Activated CD8-positive, alpha-beta memory T cell treated with anti-CD3 and anti-CD28 coated beads, Interleukin-2, amount 10 ng/mL, durations not matched to agents 7 days and 5 days (primary cell): ENCODE data around the gene ARFGAP1. TPM values are rescaled to one million over a fixed set of nuclear protein-coding genes. Genes with fewer than 3 reads are reported as not detected.
A peak's percentile ranks its signal among the peaks of the same experiment; 100 is the strongest.

Source experiments
- ATAC-seq: fragments of 150-1000 bp; cut with Tn5 transposase; one replicate; pipeline ENCODE4 v1.10.0; 2021; ENCODE audit warnings: moderate library complexity
- CTCF ChIA-PET: fragments of 350-600 bp; sonication (Branson Sonifier 250); formaldehyde crosslinking; loops from one replicate; lab custom pipeline; 2021; ENCODE audit warnings: antibody characterized with exemption; lab: Charles Lee
- DNase-seq: peaks from one replicate; pipeline ENCODE4 v3.0.0-alpha.2; 2020
- H3K27ac Mint-ChIP-seq: one replicate; pipeline ENCODE4 v1.8.0; 2021; ENCODE audit warnings: mild to moderate bottlenecking, mixed read lengths
- H3K27me3 Mint-ChIP-seq: one replicate; pipeline ENCODE4 v1.8.0; 2021; ENCODE audit warnings: mixed read lengths
- H3K36me3 Mint-ChIP-seq: one replicate; pipeline ENCODE4 v1.8.0; 2021; ENCODE audit warnings: mild to moderate bottlenecking, mixed read lengths
- H3K4me1 Mint-ChIP-seq: one replicate; pipeline ENCODE4 v1.8.0; 2021; ENCODE audit warnings: mixed read lengths
- H3K4me3 Mint-ChIP-seq: one replicate; pipeline ENCODE4 v1.8.0; 2021; ENCODE audit warnings: mild to moderate bottlenecking, moderate library complexity, mixed read lengths
- H3K9me3 Mint-ChIP-seq: one replicate; pipeline ENCODE4 v1.8.0; 2022; ENCODE audit warnings: low read depth, mixed read lengths
- total RNA-seq, 2 experiments: library from RNA; stranded (reverse); gene quantifications; one replicate each; pipeline ENCODE4 v1.2.3, GENCODE V29; 2021

ARFGAP1 gene
- total RNA-seq, result 10 to 100 TPM; 79.6 to 90.2 TPM

DNA sequence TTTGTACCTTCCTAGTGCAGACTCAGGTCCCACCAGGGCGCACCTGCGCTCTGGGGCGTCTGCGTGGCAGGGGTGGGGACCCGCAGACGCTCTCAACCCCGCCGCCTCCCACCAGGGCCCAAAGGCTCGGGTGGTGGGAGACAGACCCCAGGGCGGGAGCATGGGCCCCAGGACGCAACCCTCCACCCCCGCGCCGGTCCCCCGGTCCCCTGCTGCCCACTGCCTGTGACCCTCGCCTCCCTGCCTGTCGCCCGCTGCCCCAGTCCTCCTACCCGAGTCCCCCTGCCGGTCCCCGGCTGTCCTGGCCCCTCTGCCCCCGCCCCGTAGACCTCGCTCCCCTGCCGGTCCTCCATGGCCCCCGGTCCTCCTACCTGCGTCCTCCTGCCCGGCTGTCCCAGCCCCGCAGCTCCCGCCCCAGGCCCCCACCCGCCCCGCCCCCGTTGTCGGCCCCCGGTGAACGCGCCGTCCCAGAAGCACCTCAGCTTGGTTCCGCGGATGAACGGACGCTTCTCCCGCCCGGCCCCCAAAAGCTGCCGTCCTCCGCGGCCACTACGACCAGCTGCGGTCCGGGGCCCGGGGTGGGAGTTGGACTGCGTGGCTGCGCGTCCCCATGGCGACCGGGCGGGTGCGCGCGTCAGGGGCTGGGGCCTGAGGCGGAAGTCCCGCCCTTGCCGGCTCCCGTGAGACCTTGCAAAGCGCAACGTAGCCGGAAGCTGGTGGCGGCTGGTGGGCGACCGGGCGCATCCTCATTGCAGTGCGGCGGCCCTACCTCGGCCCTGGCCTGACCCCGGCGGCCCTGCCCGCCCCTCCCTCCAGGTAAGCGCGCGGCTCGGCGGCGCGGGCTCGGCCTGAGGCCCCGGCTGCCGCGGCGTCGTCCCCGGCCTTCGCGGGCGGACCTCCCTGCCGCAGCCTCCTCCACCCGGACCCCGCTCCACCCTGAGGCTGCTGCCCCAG, at the start of gene ARFGAP1:
ARFGAP1 (plus strand) TSS at position 709 of the 954 bp plus-strand sequence. CDS start 2,768 bp downstream, outside the sequence.
- Mint-ChIP-seq H3K4me1 (peaks cover 26% of the 10 kb centered on the region), H3K27ac (peak within 1 kb of the TSS; percentile 82), H3K36me3 (peaks cover 1% of the 10 kb centered on the region), H3K9me3 (no peaks in the 10 kb centered on the region), H3K27me3 (no peaks in the 10 kb centered on the region), H3K4me3 (peak within 1 kb of the TSS; percentile 79)
- peak; percentile 93 for DNase-seq
- ATAC-seq, result peak; percentile 97
- CTCF ChIA-PET, result interaction anchor here (0.6 to 1.8 kb wide), 6 partner anchors 18 to 224 kb away, joined by 3 to 7 read pairs (median 4); partner anchors contain the start of genes BIRC7 and YTHDF1

DNA sequence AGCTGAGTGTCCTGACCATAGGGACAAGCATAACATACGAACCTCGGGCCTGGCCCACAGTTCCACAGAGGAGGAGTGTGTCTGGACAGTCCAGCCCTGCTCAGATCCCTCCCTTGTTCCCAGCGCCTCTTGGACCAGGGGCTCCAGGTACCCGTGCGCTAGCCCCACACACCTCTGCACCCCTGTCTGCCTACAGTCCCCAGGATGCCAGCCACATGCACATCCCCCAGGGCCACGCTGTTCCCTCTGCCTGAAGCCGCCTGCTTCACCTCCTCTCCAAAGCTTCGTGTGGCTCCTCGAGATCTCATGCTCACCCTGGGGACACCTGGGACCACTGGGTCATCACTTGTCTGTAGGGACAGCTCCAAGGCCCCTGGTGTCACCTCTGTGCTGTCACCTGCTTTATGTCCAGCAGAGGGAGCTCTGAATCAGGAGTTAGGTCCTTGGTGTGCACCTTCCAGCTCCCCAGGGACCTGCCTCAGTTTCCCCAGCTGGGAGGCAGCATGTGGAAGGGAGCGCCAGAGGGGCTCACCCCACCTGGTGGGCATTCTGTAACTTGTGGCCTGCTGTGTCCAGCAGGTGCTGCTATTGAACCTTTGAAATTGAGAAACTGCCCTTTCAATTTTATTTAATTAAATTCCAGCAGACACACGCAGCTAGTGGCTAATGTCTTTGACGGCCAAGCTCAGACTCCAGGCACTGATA, 49.3 kb upstream of the ARFGAP1 start:
- no peak overlapping the region for H3K4me3 Mint-ChIP-seq
- no peaks in the 10 kb centered on the region for H3K9me3 Mint-ChIP-seq
- ATAC-seq (peak; percentile 35), DNase-seq (peak; percentile 63)
- no peaks in the 10 kb centered on the region for H3K27me3 Mint-ChIP-seq
- H3K36me3 Mint-ChIP-seq, result no peaks in the 10 kb centered on the region
- no peak overlapping the region for H3K27ac Mint-ChIP-seq
- no peaks in the 10 kb centered on the region for H3K4me1 Mint-ChIP-seq
- CTCF ChIA-PET, result interaction anchor here (0.6 to 4.8 kb wide), 32 partner anchors 10 to 837 kb away, joined by 3 to 52 read pairs (median 5); partner anchors contain the start of genes ARFGAP1, BIRC7, CHRNA4 and PPDPF

DNA sequence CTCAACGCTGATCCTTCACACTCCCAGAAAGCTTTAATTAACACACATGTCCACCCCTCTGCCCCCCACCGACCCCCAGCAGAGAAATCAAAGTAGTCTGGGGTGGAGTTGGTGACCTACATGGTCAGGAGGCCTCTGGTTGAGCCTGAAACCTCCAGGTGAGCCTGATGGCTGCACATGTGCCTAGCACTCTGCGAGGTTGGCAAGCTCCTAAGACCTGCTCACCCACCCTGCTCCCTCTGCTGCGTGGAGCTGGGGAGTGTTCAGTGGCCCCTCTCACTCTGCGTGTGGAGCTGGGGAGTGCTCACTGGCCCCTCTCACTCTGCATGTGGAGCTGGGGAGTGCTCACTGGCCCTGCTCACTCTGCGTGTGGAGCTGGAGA, 48.8 kb upstream of the ARFGAP1 start:
- no peak for ATAC-seq
- H3K4me3 Mint-ChIP-seq, result no peak overlapping the region
- no peaks in the 10 kb centered on the region for H3K9me3 Mint-ChIP-seq
- peaks cover 2% of the 10 kb centered on the region for H3K27me3 Mint-ChIP-seq
- DNase-seq, result no peak
- H3K4me1 Mint-ChIP-seq, result no peaks in the 10 kb centered on the region
- no peaks in the 10 kb centered on the region for H3K36me3 Mint-ChIP-seq
- no peak overlapping the region for H3K27ac Mint-ChIP-seq
- CTCF ChIA-PET, result interaction anchor here (1.0 to 4.8 kb wide), 30 partner anchors 9 to 837 kb away, joined by 3 to 52 read pairs (median 5); partner anchors contain the start of genes ARFGAP1, BIRC7, CHRNA4 and PPDPF

- DNase-seq (no peak), ATAC-seq (no peak)
- H3K36me3 Mint-ChIP-seq, result no peaks in the 10 kb centered on the region
- H3K4me3 Mint-ChIP-seq, result no peak overlapping the region
- H3K27me3 Mint-ChIP-seq, result peaks cover 10% of the 10 kb centered on the region
- H3K27ac Mint-ChIP-seq, result no peak overlapping the region
- H3K4me1 Mint-ChIP-seq, result no peaks in the 10 kb centered on the region
- CTCF ChIA-PET, result interaction anchor here (1.1 to 4.8 kb wide), 16 partner anchors 8 to 814 kb away, joined by 3 to 52 read pairs (median 6); partner anchors contain the start of genes ARFGAP1, BIRC7 and YTHDF1
- H3K9me3 Mint-ChIP-seq, result no peaks in the 10 kb centered on the region
Measured at GRCh38 chr20:63224412-63225081, 48.1 kb upstream of the ARFGAP1 start.

DNA sequence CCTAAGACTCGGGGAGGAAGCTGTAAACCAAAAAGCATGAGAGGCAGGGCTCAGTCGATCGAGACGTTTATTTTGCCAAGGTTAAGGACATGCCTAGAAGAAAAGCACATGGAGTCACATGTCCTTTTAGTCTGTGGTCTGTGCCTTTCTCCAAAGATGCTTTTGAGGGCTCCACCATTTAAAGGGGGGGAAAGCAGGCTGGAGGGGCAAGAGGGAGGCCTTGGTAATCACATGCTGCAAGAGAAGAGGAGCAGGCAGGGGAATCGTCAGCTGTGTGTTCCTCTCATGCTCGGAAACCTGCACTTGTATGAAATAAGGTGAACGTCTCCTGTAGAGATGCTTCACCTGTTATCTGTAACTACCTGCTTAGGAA, 47.5 kb upstream of the ARFGAP1 start:
- no peak overlapping the region for H3K4me3 Mint-ChIP-seq
- ATAC-seq (no peak), DNase-seq (no peak)
- H3K27me3 Mint-ChIP-seq, result peaks cover 15% of the 10 kb centered on the region
- no peaks in the 10 kb centered on the region for H3K9me3 Mint-ChIP-seq
- no peak overlapping the region for H3K27ac Mint-ChIP-seq
- H3K4me1 Mint-ChIP-seq, result no peaks in the 10 kb centered on the region
- no peaks in the 10 kb centered on the region for H3K36me3 Mint-ChIP-seq
- CTCF ChIA-PET, result interaction anchor here (1.4 to 4.8 kb wide), 5 partner anchors 8 to 156 kb away, joined by 3 to 52 read pairs (median 7); partner anchors contain the start of genes BIRC7 and YTHDF1

DNA sequence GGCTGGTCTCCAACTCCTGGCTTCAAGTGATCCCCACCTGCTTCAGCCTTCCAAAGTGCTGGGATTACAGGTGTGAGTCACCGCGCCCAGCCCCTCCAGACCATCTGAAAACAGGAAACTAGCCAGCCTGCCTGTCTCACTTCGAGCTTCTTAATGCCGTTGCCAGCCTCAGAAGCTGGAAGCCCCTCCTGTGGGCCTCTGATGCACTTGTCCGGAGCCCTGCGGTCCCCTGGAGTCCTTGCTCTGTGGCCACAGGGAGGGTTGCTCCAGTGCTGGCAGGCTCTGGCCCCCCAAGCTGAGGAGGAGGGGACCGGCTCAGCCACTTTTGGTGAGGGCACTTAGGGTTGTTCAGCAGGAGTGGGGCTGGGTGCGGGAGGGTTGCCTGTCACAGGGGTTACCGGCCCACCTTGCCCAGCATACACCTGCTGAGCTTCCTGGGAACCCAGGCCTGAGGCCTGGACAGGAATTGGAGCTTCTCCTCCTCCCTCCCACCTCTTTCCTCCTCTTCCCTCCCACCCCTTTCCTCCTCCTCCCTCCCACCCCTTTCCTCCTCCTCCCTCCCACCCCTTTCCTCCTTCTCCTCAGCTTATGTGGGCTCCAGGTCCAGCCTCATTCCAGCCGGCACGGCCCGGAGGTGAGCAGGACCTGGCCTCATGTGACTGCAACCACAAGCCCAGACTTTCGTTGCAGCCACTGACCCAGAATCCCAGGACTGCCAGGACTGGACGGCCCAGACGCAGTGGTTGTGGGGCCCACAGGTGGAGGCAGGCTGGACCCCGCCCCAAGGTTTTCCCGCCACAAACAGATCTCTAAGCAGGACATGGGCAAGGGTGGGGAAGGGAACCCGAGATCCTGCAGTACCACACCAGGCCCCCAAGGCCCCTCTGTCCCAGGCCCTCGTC, 46.3 kb upstream of the ARFGAP1 start:
- H3K27me3 Mint-ChIP-seq, result peaks cover 27% of the 10 kb centered on the region
- ATAC-seq, result no peak
- H3K36me3 Mint-ChIP-seq, result no peaks in the 10 kb centered on the region
- H3K4me1 Mint-ChIP-seq, result no peaks in the 10 kb centered on the region
- no peak overlapping the region for H3K27ac Mint-ChIP-seq
- no peak overlapping the region for H3K4me3 Mint-ChIP-seq
- H3K9me3 Mint-ChIP-seq, result no peaks in the 10 kb centered on the region
- DNase-seq, result no peak
- CTCF ChIA-PET, result interaction anchor here (1.0 to 4.8 kb wide), 4 partner anchors 13 to 155 kb away, joined by 3 to 52 read pairs (median 6); partner anchors contain the start of gene YTHDF1

GRCh38 chr20:63227260-63227659, 45.4 kb upstream of the ARFGAP1 start:
- H3K4me3 Mint-ChIP-seq, result no peak overlapping the region
- no peaks in the 10 kb centered on the region for H3K36me3 Mint-ChIP-seq
- no peaks in the 10 kb centered on the region for H3K9me3 Mint-ChIP-seq
- ATAC-seq (no peak), DNase-seq (no peak)
- H3K27me3 Mint-ChIP-seq, result peaks cover 36% of the 10 kb centered on the region
- CTCF ChIA-PET, result interaction anchor here (1.1 kb wide), 1 partner anchor 46 kb away, joined by 4 read pairs; no protein-coding TSS in a partner anchor
- no peaks in the 10 kb centered on the region for H3K4me1 Mint-ChIP-seq
- H3K27ac Mint-ChIP-seq, result no peak overlapping the region

DNA sequence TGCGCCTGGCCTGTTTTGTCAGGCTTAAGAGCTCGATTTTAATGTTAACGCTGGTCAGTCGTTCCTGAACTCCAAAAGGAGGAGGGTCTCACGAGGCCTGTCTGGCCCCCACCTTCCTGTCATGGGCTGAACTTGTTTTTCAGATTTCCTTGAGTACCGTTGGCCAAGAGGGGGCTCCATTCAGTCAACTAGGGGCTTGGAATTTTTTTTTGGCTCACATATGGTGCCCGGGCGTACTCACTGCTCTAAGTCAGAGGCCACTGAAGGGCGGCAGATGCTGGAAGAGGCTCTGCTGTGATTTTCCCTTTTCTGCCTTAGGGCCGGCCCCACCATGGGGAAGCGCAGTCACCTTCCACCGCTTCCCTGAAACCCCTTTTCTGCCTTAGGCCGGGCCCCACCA, 43.8 kb upstream of the ARFGAP1 start:
- no peaks in the 10 kb centered on the region for H3K9me3 Mint-ChIP-seq
- H3K27ac Mint-ChIP-seq, result no peak overlapping the region
- DNase-seq (no peak), ATAC-seq (no peak)
- no peaks in the 10 kb centered on the region for H3K36me3 Mint-ChIP-seq
- H3K4me1 Mint-ChIP-seq, result no peaks in the 10 kb centered on the region
- CTCF ChIA-PET, result no interaction called here
- no peak overlapping the region for H3K4me3 Mint-ChIP-seq
- H3K27me3 Mint-ChIP-seq, result peaks cover 40% of the 10 kb centered on the region

- H3K4me3 Mint-ChIP-seq, result no peak overlapping the region
- no peak for DNase-seq
- no peak overlapping the region for H3K27ac Mint-ChIP-seq
- peaks cover 40% of the 10 kb centered on the region for H3K27me3 Mint-ChIP-seq
- ATAC-seq, result peak; percentile 45
- H3K36me3 Mint-ChIP-seq, result no peaks in the 10 kb centered on the region
- no peaks in the 10 kb centered on the region for H3K9me3 Mint-ChIP-seq
- H3K4me1 Mint-ChIP-seq, result no peaks in the 10 kb centered on the region
- CTCF ChIA-PET, result interaction anchor here (1.0 to 1.5 kb wide), 3 partner anchors 12 to 15 kb away, joined by 3 to 5 read pairs (median 3); no protein-coding TSS in a partner anchor
Measured at GRCh38 chr20:63230800-63231268, 41.8 kb upstream of the ARFGAP1 start.

- no peak for ATAC-seq
- peaks cover 40% of the 10 kb centered on the region for H3K27me3 Mint-ChIP-seq
- CTCF ChIA-PET, result interaction anchor here (1.0 to 1.1 kb wide), 2 partner anchors 9 to 12 kb away, joined by 3 to 4 read pairs; no protein-coding TSS in a partner anchor
- H3K9me3 Mint-ChIP-seq, result no peaks in the 10 kb centered on the region
- H3K4me3 Mint-ChIP-seq, result no peak overlapping the region
- DNase-seq, result no peak
- no peaks in the 10 kb centered on the region for H3K4me1 Mint-ChIP-seq
- H3K36me3 Mint-ChIP-seq, result no peaks in the 10 kb centered on the region
- no peak overlapping the region for H3K27ac Mint-ChIP-seq
Measured at GRCh38 chr20:63232235-63233060, 40.2 kb upstream of the ARFGAP1 start.

GRCh38 chr20:63233061-63233344, 39.6 kb upstream of the ARFGAP1 start:
- Mint-ChIP-seq H3K27me3 (peaks cover 40% of the 10 kb centered on the region), H3K27ac (no peak overlapping the region), H3K4me1 (no peaks in the 10 kb centered on the region), H3K36me3 (no peaks in the 10 kb centered on the region), H3K4me3 (no peak overlapping the region), H3K9me3 (no peaks in the 10 kb centered on the region)
- ATAC-seq, result no peak
- CTCF ChIA-PET, result interaction anchor here (1.0 to 1.1 kb wide), 2 partner anchors 9 to 12 kb away, joined by 3 to 4 read pairs; no protein-coding TSS in a partner anchor
- DNase-seq, result no peak
